ENCODE data around the gene CDK19. TPM values are rescaled to one million over a fixed set of nuclear protein-coding genes. Genes with fewer than 3 reads are reported as not detected.

CDK19 gene
- total and polyA plus RNA-seq, 9 of the 15 experiments (the other 6 are each of a cell fraction or from before 2014, with no cell fraction given), result 3.8 to 15.2 (median 7.4) TPM

DNA sequence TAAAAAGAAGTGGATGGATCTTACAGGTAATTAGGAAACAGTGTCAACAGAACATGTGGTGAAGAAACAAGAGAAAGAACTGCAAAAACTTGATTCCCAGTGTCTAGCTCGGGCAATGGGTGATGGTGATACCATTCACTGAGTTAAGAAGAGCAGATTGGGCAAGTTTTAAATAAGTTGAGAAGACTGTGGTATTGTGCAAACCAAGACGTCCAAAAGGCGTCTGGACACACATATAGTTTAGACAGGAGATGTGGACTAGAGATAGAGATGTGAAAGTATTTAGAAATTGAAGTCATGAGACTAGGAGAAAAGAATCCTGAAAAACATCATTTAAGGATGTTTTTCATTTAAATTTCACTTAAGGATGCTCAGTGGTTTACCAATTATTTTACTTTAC is 53.9 kb downstream of the CDK19 start:
- no peak overlapping the region for H3K9ac ChIP-seq (ENCODE audit: insufficient read depth in 1 of 2, low read depth in 2 of 2, low read length in 2 of 2)
- no TSS peak for BruUV-seq (replicated peaks)
- ChIA-PET POLR2A (interaction anchor here (1.8 kb wide), 1 partner anchor 113 kb away, joined by 5 read pairs; the partner anchor contains the start of gene AMD1), CTCF (ENCODE audit: low intra/inter-chr PET ratio) (no interaction called here)
- H2AFZ ChIP-seq (ENCODE audit: low read depth, low read length), result no peak overlapping the region
- no peaks in the 10 kb centered on the region for H4K20me1 ChIP-seq (replicated peaks; ENCODE audit: control insufficient read depth, insufficient read depth, low read length)
- no peak for ATAC-seq
- FAIRE-seq, result no peak
- DNase-seq (ENCODE audit: extremely low read depth in 1 of 4, low spot score in 3 of 4), result no peak
- no peaks in the 10 kb centered on the region for H3K9me3 ChIP-seq (replicated peaks; ENCODE audit: control insufficient read depth, insufficient read depth, low read depth, low read length)
- no peaks in the 10 kb centered on the region for H3K36me3 ChIP-seq (ENCODE audit: control insufficient read depth, insufficient read depth, low read length)
- TF ChIP-seq CEBPG (CRISPR knock-in tag; IDR thresholded peaks at IDR 0.05), result no peak
- TF ChIP-seq CEBPG (tag; conservative IDR thresholded peaks at IDR 0.05 in 1 of 2, IDR thresholded peaks at IDR 0.05 in 1 of 2), result peak in 1 of 2 experiments; percentile 70; a peak in 2 of 4 replicates
- TF ChIP-seq ILK (tag; IDR thresholded peaks at IDR 0.05; ENCODE audit: borderline replicate concordance, low read depth), result no peak
- TF ChIP-seq HDAC2 (IDR thresholded peaks at IDR 0.05), result no peak
- TF ChIP-seq TRIM28 (IDR thresholded peaks at IDR 0.05), result no peak
- TF ChIP-seq MECOM (CRISPR knock-in tag; IDR thresholded peaks at IDR 0.05), result no peak
- TF ChIP-seq CHD2 (IDR thresholded peaks at IDR 0.05; ENCODE audit: low read depth, low read length), result no peak
- peak; percentile 37 for TF ChIP-seq CEBPB (tag; IDR thresholded peaks at IDR 0.05)
- H3K4me1 ChIP-seq (replicated peaks in 1 of 2; ENCODE audit: control insufficient read depth in 2 of 2, insufficient read depth in 2 of 2, low read length in 2 of 2), result no peaks in the 10 kb centered on the region; a peak in 1 of 5 replicates
- no peak overlapping the region for H3K4me3 ChIP-seq
- no peak overlapping the region for H3K4me2 ChIP-seq (ENCODE audit: insufficient read depth, low read length)
- H3K27me3 ChIP-seq (ENCODE audit: control insufficient read depth in 2 of 2, insufficient read depth in 2 of 2, low read length in 2 of 2), result peaks cover 0 to 4% of the 10 kb centered on the region in 2 experiments; a peak in 1 of 5 replicates
- no peaks in the 10 kb centered on the region for H3K9me1 ChIP-seq (ENCODE audit: control insufficient read depth, insufficient read depth, low read length)
- no peaks in the 10 kb centered on the region for H3K79me2 ChIP-seq (ENCODE audit: control insufficient read depth, insufficient read depth, low read length)
- intact Hi-C loops (cut with micrococcal nuclease) (no loop called here), in situ Hi-C loops (cut with MboI) (no loop called here)
- 13% methylated on average over 3 of the region's 3 CpGs for WGBS (ENCODE audit: insufficient coverage, low coverage, missing lambda C conversion rate)
- no peak overlapping the region for H3K27ac ChIP-seq (ENCODE audit: extremely low read depth, low read depth, low read length)

All from K562 (cell line).